Neural progenitor cell (in vitro differentiated cells): ENCODE measurements around the gene GUCA2B.

ENCODE experiments used
- EZH2 ChIP-seq: fragments of 200-600 bp; sonication (generic); IDR thresholded peaks from 2 replicates; pipeline ENCODE4 v1.6.1; 2017; ENCODE audit warnings: antibody characterized with exemption, mild to moderate bottlenecking, moderate library complexity
- TF ChIP-seq, protein P1 (sequence below): fragments of 200-600 bp; sonication (generic); IDR thresholded peaks from 2 replicates; pipeline ENCODE4 v1.5.1; 2017; ENCODE audit warnings: antibody characterized with exemption, mild to moderate bottlenecking

DNA sequence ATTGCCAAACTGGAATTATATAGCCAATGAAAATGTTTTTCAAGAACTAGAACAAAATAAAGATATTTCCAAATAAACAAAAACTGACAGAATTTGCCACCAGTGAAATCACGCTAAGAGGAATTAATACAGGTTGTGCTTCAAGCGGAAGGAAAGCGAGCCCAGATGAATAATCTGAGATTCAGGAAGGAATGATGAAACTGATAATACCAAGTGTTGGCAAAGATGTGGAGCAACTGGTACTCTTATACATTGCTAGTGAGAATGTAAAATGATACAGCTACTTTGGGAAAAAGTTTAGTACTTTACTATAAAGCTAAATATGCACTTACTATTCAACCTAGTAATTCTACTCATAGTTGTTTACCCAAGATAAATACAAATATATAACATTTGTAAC is 30.8 kb upstream of the GUCA2B start:
- TF ChIP-seq, protein P1, sequence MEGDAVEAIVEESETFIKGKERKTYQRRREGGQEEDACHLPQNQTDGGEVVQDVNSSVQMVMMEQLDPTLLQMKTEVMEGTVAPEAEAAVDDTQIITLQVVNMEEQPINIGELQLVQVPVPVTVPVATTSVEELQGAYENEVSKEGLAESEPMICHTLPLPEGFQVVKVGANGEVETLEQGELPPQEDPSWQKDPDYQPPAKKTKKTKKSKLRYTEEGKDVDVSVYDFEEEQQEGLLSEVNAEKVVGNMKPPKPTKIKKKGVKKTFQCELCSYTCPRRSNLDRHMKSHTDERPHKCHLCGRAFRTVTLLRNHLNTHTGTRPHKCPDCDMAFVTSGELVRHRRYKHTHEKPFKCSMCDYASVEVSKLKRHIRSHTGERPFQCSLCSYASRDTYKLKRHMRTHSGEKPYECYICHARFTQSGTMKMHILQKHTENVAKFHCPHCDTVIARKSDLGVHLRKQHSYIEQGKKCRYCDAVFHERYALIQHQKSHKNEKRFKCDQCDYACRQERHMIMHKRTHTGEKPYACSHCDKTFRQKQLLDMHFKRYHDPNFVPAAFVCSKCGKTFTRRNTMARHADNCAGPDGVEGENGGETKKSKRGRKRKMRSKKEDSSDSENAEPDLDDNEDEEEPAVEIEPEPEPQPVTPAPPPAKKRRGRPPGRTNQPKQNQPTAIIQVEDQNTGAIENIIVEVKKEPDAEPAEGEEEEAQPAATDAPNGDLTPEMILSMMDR, result no peak
- no peak for TF ChIP-seq EZH2
